Neural cell (in vitro differentiated cells): ENCODE data around the gene PDS5B. TPM values are rescaled to one million over a fixed set of nuclear protein-coding genes. Genes with fewer than 3 reads are reported as not detected.

ENCODE experiments used
- H2AFZ ChIP-seq: fragments of 200-600, 300-800 bp; sonication (generic), shearing (Covaris generic); 2 replicates; pipeline ENCODE4 v1.6.0; 2014; ENCODE audit warnings: low read depth, mild to moderate bottlenecking, antibody characterized with exemption, low read length, moderate library complexity
- H3F3A ChIP-seq: fragments of 200-600 bp; shearing (Covaris generic); 2 replicates; pipeline ENCODE4 v1.6.1; 2016; ENCODE audit warnings: mild to moderate bottlenecking, moderate library complexity, mixed read lengths, antibody characterized with exemption, low read length; ENCODE audit not compliant: insufficient read depth, poor library complexity, severe bottlenecking
- H3K27ac ChIP-seq: fragments of 200-600, 300-800 bp; sonication (generic), shearing (Covaris generic); 2 replicates; pipeline ENCODE4 v1.5.1; 2014; ENCODE audit warnings: mild to moderate bottlenecking, low read length, moderate library complexity
- H3K27me3 ChIP-seq: fragments of 300-800, 200-600 bp; sonication (generic), shearing (Covaris generic); 2 replicates; pipeline ENCODE4 v1.6.0; 2014; ENCODE audit warnings: mild to moderate bottlenecking, low read depth, low read length, moderate library complexity; ENCODE audit not compliant: insufficient read depth
- H3K36me3 ChIP-seq: fragments of 300-800, 200-600 bp; sonication (generic), shearing (Covaris generic); 2 replicates; pipeline ENCODE4 v1.5.1; 2014; ENCODE audit warnings: mild to moderate bottlenecking, antibody characterized with exemption, low read length, moderate library complexity; ENCODE audit not compliant: insufficient read depth
- H3K4me2 ChIP-seq: fragments of 300-800, 200-600 bp; sonication (generic), shearing (Covaris generic); 2 replicates; pipeline ENCODE4 v1.6.0; 2014; ENCODE audit warnings: mild to moderate bottlenecking, low read length
- H3K4me3 ChIP-seq: fragments of 300-800, 200-600 bp; sonication (generic), shearing (Covaris generic); 2 replicates; pipeline ENCODE4 v1.5.1; 2014; ENCODE audit warnings: mild to moderate bottlenecking, low read length, moderate library complexity
- H3K79me2 ChIP-seq: fragments of 200-600 bp; shearing (Covaris generic); replicated peaks from 2 replicates; pipeline ENCODE4 v1.6.0; 2014; ENCODE audit warnings: mild to moderate bottlenecking, low read length, moderate library complexity; ENCODE audit not compliant: insufficient read depth
- H3K9ac ChIP-seq: fragments of 300-800, 200-600 bp; sonication (generic), shearing (Covaris generic); 2 replicates; pipeline ENCODE4 v1.6.1; 2016; ENCODE audit warnings: mild to moderate bottlenecking, low read length, mixed read lengths
- H3K9me2 ChIP-seq: fragments of 200-600 bp; shearing (Covaris generic); 2 replicates; pipeline ENCODE4 v1.6.1; 2016; ENCODE audit warnings: mild to moderate bottlenecking, low read length, mixed read lengths; ENCODE audit not compliant: insufficient read depth
- H3K9me3 ChIP-seq: fragments of 200-600, 300-800 bp; sonication (generic), shearing (Covaris generic); 2 replicates; pipeline ENCODE4 v1.6.1; 2016; ENCODE audit warnings: mild to moderate bottlenecking, mixed run types, low read length, moderate library complexity, mixed read lengths
- H4K20me1 ChIP-seq: fragments of 200-600 bp; shearing (Covaris generic); 2 replicates; pipeline ENCODE4 v1.6.1; 2016; ENCODE audit warnings: mild to moderate bottlenecking, mixed run types; ENCODE audit not compliant: insufficient read depth
- EP300 ChIP-seq: fragments of 450-650 bp; conservative IDR thresholded peaks from 2 replicates; pipeline ENCODE4 v1.6.1; 2014; ENCODE audit warnings: antibody characterized with exemption, mild to moderate bottlenecking, moderate library complexity; ENCODE audit not compliant: poor library complexity, severe bottlenecking
- EZH2 ChIP-seq: fragments of 200-600, 300-800 bp; shearing (Covaris generic), sonication (generic); IDR thresholded peaks from 2 replicates; pipeline ENCODE4 v1.6.1; 2014; ENCODE audit warnings: antibody characterized with exemption, low read length, borderline replicate concordance, mild to moderate bottlenecking; ENCODE audit not compliant: insufficient read depth, poor library complexity, severe bottlenecking
- MXI1 ChIP-seq: fragments of 450-650 bp; conservative IDR thresholded peaks from 2 replicates; pipeline ENCODE4 v1.6.1; 2014; ENCODE audit warnings: antibody characterized with exemption, mild to moderate bottlenecking; ENCODE audit not compliant: poor library complexity, severe bottlenecking
- POLR2AphosphoS5 ChIP-seq: IDR thresholded peaks from 2 replicates; pipeline ENCODE4 v1.6.1; 2012
- RAD21 ChIP-seq: fragments of 450-650 bp; conservative IDR thresholded peaks from 2 replicates; pipeline ENCODE4 v1.6.1; 2014; ENCODE audit warnings: antibody characterized with exemption, mild to moderate bottlenecking, moderate library complexity
- SMC3 ChIP-seq: fragments of 450-650 bp; conservative IDR thresholded peaks from 2 replicates; pipeline ENCODE4 v1.6.1; 2014; ENCODE audit warnings: antibody characterized with exemption, mild to moderate bottlenecking, moderate library complexity; ENCODE audit not compliant: poor library complexity
- TAF1 ChIP-seq: IDR thresholded peaks from 2 replicates; pipeline ENCODE4 v1.6.1; 2012; ENCODE audit warnings: low read depth
- polyA plus RNA-seq: library from polyadenylated mRNA; depleted of rRNA; stranded (reverse); fragments of >200 nt; gene quantifications from 2 replicates; pipeline ENCODE4 v1.2.3, GENCODE V29; 2014
- TF ChIP-seq, protein P1 (sequence below): IDR thresholded peaks from 2 replicates; pipeline ENCODE4 v1.6.1; 2012; ENCODE audit warnings: borderline replicate concordance
- TF ChIP-seq, protein P2 (sequence below): fragments of 450-650 bp; IDR thresholded peaks from 2 replicates; pipeline ENCODE4 v1.5.1; 2014; ENCODE audit warnings: antibody characterized with exemption, mild to moderate bottlenecking, moderate library complexity; ENCODE audit not compliant: poor library complexity, severe bottlenecking

Gene PDS5B
- polyA plus RNA-seq, 1 donor from 2014 or later = 27.6 TPM

DNA sequence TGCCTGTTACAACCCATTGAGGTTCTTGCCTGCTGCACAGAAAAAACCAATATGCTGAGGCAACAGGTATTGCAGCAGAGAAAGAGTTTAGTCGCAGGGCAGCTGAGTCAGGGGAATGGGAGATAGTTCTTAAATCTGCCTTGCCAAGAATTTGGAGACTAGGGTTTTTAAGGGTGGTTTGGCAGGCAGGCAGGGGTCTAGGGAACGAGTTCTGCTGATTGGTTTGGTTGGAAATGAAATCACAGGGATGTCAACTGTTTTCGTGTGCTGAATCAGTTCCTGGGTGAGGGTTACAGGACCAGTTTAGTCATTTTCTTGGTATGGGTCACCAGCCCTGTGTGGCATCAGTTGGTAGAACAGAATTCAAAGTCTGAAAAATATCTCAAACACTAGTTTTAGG is 36.6 kb downstream of the PDS5B start:
- H3K27me3 ChIP-seq = no peaks in the 10 kb centered on the region
- H3F3A ChIP-seq = no peaks in the 10 kb centered on the region
- H2AFZ ChIP-seq = no peak overlapping the region
- no peak overlapping the region for H3K27ac ChIP-seq
- H3K36me3 ChIP-seq = no peaks in the 10 kb centered on the region
- peaks cover 96% of the 10 kb centered on the region for H3K79me2 ChIP-seq
- H3K9ac ChIP-seq = no peak overlapping the region
- H3K4me2 ChIP-seq = no peak overlapping the region
- no peaks in the 10 kb centered on the region for H3K9me2 ChIP-seq
- no peaks in the 10 kb centered on the region for H4K20me1 ChIP-seq
- H3K4me3 ChIP-seq = no peak overlapping the region
- TF ChIP-seq, protein P1, sequence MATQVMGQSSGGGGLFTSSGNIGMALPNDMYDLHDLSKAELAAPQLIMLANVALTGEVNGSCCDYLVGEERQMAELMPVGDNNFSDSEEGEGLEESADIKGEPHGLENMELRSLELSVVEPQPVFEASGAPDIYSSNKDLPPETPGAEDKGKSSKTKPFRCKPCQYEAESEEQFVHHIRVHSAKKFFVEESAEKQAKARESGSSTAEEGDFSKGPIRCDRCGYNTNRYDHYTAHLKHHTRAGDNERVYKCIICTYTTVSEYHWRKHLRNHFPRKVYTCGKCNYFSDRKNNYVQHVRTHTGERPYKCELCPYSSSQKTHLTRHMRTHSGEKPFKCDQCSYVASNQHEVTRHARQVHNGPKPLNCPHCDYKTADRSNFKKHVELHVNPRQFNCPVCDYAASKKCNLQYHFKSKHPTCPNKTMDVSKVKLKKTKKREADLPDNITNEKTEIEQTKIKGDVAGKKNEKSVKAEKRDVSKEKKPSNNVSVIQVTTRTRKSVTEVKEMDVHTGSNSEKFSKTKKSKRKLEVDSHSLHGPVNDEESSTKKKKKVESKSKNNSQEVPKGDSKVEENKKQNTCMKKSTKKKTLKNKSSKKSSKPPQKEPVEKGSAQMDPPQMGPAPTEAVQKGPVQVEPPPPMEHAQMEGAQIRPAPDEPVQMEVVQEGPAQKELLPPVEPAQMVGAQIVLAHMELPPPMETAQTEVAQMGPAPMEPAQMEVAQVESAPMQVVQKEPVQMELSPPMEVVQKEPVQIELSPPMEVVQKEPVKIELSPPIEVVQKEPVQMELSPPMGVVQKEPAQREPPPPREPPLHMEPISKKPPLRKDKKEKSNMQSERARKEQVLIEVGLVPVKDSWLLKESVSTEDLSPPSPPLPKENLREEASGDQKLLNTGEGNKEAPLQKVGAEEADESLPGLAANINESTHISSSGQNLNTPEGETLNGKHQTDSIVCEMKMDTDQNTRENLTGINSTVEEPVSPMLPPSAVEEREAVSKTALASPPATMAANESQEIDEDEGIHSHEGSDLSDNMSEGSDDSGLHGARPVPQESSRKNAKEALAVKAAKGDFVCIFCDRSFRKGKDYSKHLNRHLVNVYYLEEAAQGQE = no peak
- TF ChIP-seq, protein P2, sequence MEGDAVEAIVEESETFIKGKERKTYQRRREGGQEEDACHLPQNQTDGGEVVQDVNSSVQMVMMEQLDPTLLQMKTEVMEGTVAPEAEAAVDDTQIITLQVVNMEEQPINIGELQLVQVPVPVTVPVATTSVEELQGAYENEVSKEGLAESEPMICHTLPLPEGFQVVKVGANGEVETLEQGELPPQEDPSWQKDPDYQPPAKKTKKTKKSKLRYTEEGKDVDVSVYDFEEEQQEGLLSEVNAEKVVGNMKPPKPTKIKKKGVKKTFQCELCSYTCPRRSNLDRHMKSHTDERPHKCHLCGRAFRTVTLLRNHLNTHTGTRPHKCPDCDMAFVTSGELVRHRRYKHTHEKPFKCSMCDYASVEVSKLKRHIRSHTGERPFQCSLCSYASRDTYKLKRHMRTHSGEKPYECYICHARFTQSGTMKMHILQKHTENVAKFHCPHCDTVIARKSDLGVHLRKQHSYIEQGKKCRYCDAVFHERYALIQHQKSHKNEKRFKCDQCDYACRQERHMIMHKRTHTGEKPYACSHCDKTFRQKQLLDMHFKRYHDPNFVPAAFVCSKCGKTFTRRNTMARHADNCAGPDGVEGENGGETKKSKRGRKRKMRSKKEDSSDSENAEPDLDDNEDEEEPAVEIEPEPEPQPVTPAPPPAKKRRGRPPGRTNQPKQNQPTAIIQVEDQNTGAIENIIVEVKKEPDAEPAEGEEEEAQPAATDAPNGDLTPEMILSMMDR = no peak
- TF ChIP-seq EP300 (no peak), RAD21 (no peak), MXI1 (no peak), POLR2AphosphoS5 (no peak), SMC3 (no peak), TAF1 (no peak), EZH2 (no peak)
- no peaks in the 10 kb centered on the region for H3K9me3 ChIP-seq

DNA sequence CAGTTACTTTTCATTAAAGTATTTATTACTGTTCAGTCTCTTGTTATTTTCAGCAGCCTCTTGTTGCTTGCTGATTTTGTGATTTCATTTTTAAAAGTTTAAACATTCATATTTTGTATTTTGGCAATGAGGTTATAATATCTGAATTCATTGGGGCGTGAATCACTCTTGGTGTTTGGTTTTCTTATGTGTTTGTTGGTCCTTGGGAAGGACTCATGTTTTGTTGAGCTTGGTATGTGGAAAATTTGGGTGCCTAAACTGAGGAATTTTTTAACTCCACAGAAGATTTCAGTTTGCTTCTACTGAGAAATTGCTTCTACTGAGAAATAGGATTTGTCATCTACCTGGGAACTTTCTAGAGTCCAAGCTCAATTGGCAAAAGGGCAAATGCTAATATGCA is 38.2 kb downstream of the PDS5B start:
- Histone ChIP-seq H3K27me3 (no peaks in the 10 kb centered on the region), H3K36me3 (no peaks in the 10 kb centered on the region), H3K4me2 (no peak overlapping the region), H3K27ac (no peak overlapping the region), H3K9ac (no peak overlapping the region), H4K20me1 (no peaks in the 10 kb centered on the region), H3K9me2 (no peaks in the 10 kb centered on the region), H3K4me3 (no peak overlapping the region), H3F3A (no peaks in the 10 kb centered on the region), H2AFZ (no peak overlapping the region), H3K9me3 (no peaks in the 10 kb centered on the region), H3K79me2 (peaks cover 96% of the 10 kb centered on the region)
- TF ChIP-seq SMC3 = no peak
- TF ChIP-seq, protein P2 = no peak
- no peak for TF ChIP-seq MXI1
- no peak for TF ChIP-seq EZH2
- no peak for TF ChIP-seq POLR2AphosphoS5
- TF ChIP-seq EP300 = no peak
- TF ChIP-seq RAD21 = no peak
- TF ChIP-seq TAF1 = no peak
- TF ChIP-seq, protein P1 = no peak
